Measurements from ENCODE around the gene MACROD2.

DNA sequence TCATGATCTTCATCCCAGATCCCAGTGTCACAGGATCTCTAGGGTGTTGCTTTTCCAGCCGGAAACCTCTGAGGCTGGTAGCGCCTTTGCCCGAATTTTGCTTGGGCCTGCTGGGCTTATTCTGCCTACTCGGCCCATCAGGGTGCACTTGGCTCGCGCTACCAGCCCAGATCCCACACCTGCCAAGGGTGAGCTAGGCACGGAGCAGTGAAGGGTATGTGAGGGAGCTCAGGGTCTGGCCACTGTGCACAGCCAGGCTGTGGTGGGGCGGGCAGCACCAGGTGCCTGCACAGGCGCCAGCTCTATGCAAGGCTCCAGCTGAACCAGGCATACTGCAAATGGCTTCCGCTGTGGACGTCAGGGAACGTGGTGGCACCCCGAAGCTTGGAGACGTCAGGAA is 1035.5 kb downstream of the MACROD2 start:
- TF ChIP-seq, protein P1, sequence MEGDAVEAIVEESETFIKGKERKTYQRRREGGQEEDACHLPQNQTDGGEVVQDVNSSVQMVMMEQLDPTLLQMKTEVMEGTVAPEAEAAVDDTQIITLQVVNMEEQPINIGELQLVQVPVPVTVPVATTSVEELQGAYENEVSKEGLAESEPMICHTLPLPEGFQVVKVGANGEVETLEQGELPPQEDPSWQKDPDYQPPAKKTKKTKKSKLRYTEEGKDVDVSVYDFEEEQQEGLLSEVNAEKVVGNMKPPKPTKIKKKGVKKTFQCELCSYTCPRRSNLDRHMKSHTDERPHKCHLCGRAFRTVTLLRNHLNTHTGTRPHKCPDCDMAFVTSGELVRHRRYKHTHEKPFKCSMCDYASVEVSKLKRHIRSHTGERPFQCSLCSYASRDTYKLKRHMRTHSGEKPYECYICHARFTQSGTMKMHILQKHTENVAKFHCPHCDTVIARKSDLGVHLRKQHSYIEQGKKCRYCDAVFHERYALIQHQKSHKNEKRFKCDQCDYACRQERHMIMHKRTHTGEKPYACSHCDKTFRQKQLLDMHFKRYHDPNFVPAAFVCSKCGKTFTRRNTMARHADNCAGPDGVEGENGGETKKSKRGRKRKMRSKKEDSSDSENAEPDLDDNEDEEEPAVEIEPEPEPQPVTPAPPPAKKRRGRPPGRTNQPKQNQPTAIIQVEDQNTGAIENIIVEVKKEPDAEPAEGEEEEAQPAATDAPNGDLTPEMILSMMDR (IDR thresholded peaks at IDR 0.05), result no peak
- no peak for TF ChIP-seq POLR2A (IDR thresholded peaks at IDR 0.05)
